ENCODE results near the gene CASKIN2.

Gene CASKIN2

DNA sequence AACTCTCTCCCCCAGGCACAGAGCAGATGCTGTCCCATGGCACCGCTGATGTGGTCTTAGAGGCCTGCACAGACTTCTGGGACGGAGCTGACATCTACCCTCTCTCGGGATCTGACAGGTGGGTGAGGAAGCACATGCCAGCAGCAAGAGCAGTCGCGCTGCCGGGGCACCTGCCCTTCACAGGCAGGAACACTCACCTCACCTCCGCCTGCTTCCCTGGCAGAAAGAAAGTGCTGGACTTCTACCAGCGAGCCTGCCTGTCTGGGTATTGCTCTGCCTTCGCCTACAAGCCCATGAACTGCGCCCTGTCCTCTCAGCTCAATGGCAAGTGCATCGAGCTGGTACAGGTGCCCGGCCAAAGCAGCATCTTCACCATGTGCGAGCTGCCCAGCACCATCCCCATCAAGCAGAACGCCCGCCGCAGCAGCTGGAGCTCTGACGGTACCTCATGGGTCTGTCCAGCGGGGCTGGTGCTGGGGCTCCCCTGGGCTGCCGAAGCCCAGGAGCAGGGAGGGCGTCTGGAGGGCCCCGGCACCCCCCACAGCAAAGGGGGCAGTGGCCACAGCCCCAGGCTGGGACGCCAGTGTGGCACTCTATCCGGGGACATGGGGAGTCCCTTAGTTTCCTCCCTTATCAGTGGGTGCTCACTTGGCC is 21.7 kb downstream of the CASKIN2 start:
- H3K9ac ChIP-seq (ENCODE audit: low read length) = no peak overlapping the region
- no peak overlapping the region for H2AFZ ChIP-seq (ENCODE audit: low read depth, low read length)
- no peaks in the 10 kb centered on the region for H3K4me1 ChIP-seq (ENCODE audit: low read length)
- no peaks in the 10 kb centered on the region for H3K27me3 ChIP-seq (ENCODE audit: low read depth, low read length)
- H3K4me2 ChIP-seq (ENCODE audit: low read length) = no peak overlapping the region
- H3K27ac ChIP-seq (ENCODE audit: low read length) = no peak overlapping the region
- no peaks in the 10 kb centered on the region for H3K9me3 ChIP-seq (ENCODE audit: insufficient read depth, low read length)
- TF ChIP-seq, protein P1, sequence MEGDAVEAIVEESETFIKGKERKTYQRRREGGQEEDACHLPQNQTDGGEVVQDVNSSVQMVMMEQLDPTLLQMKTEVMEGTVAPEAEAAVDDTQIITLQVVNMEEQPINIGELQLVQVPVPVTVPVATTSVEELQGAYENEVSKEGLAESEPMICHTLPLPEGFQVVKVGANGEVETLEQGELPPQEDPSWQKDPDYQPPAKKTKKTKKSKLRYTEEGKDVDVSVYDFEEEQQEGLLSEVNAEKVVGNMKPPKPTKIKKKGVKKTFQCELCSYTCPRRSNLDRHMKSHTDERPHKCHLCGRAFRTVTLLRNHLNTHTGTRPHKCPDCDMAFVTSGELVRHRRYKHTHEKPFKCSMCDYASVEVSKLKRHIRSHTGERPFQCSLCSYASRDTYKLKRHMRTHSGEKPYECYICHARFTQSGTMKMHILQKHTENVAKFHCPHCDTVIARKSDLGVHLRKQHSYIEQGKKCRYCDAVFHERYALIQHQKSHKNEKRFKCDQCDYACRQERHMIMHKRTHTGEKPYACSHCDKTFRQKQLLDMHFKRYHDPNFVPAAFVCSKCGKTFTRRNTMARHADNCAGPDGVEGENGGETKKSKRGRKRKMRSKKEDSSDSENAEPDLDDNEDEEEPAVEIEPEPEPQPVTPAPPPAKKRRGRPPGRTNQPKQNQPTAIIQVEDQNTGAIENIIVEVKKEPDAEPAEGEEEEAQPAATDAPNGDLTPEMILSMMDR (IDR thresholded peaks at IDR 0.05; ENCODE audit: low read depth, low read length) = no peak
- no peak for TF ChIP-seq EZH2phosphoT487 (IDR thresholded peaks at IDR 0.05; ENCODE audit: low read depth)
- no peaks in the 10 kb centered on the region for H3K36me3 ChIP-seq (replicated peaks; ENCODE audit: low read depth, low read length)
- H3K4me3 ChIP-seq (ENCODE audit: low read length) = no peak overlapping the region
- no peaks in the 10 kb centered on the region for H4K20me1 ChIP-seq (ENCODE audit: insufficient read depth, low read length)
- H3K79me2 ChIP-seq (ENCODE audit: low read length) = no peaks in the 10 kb centered on the region

DNA sequence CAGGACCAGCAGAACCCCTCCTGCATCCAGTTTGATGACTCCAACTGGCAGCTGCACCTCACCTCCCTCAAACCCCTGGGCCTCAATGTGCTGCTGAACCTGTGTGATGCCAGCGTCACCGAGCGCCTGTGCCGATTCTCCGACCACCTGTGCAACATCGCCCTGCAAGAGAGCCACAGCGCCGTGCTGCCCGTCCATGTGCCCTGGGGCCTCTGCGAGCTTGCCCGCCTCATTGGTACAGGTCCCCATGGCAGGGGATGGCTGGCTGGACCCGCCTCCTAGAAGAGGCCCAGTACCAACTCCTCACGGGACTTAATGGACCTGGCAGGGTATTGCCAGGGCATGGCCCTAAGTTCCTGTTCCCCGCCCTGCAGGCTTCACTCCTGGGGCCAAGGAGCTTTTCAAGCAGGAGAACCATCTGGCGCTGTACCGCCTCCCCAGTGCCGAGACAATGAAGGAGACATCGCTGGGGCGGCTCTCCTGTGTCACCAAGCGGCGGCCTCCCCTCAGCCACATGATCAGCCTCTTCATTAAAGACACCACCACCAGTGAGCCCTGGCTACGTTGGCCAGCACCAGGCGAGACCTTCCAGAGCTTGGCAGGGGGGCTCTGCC is 22.7 kb downstream of the CASKIN2 start:
- Histone ChIP-seq H3K9me3 (ENCODE audit: insufficient read depth, low read length) (no peaks in the 10 kb centered on the region), H3K4me2 (ENCODE audit: low read length) (no peak overlapping the region), H3K36me3 (replicated peaks; ENCODE audit: low read depth, low read length) (no peaks in the 10 kb centered on the region), H4K20me1 (ENCODE audit: insufficient read depth, low read length) (no peaks in the 10 kb centered on the region), H3K79me2 (ENCODE audit: low read length) (no peaks in the 10 kb centered on the region), H2AFZ (ENCODE audit: low read depth, low read length) (no peak overlapping the region), H3K4me1 (ENCODE audit: low read length) (peaks cover 4% of the 10 kb centered on the region), H3K4me3 (ENCODE audit: low read length) (no peak overlapping the region), H3K27ac (ENCODE audit: low read length) (no peak overlapping the region), H3K9ac (ENCODE audit: low read length) (no peak overlapping the region), H3K27me3 (ENCODE audit: low read depth, low read length) (no peaks in the 10 kb centered on the region)
- TF ChIP-seq EZH2phosphoT487 (IDR thresholded peaks at IDR 0.05; ENCODE audit: low read depth) = no peak
- TF ChIP-seq, protein P1 (IDR thresholded peaks at IDR 0.05; ENCODE audit: low read depth, low read length) = no peak

DNA sequence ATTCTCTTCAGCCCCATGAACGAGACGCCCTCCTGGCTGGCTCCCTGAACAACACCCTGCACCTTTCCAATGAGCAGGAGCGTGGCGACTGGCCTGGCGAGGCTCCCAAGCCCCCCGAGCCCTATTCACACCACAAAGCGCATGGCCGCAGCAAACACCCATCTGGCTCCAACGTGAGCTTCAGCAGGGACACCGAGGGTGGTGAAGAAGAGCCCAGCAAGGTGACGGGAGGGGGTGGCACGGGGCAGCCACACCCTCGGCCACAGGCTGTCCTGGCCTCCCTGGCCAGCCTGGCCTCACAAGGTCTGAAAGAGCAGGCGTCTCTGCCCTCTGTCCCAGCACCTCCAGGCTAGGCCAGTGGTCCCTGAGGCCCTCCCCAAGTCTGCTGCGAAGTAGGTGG is 23.7 kb downstream of the CASKIN2 start:
- Histone ChIP-seq H3K4me1 (ENCODE audit: low read length) (peaks cover 10% of the 10 kb centered on the region), H2AFZ (ENCODE audit: low read depth, low read length) (no peak overlapping the region), H3K9ac (ENCODE audit: low read length) (no peak overlapping the region), H3K36me3 (replicated peaks; ENCODE audit: low read depth, low read length) (no peaks in the 10 kb centered on the region), H3K9me3 (ENCODE audit: insufficient read depth, low read length) (no peaks in the 10 kb centered on the region), H3K4me2 (ENCODE audit: low read length) (no peak overlapping the region), H3K27me3 (ENCODE audit: low read depth, low read length) (no peaks in the 10 kb centered on the region), H3K4me3 (ENCODE audit: low read length) (no peak overlapping the region), H3K27ac (ENCODE audit: low read length) (no peak overlapping the region), H3K79me2 (ENCODE audit: low read length) (no peaks in the 10 kb centered on the region), H4K20me1 (ENCODE audit: insufficient read depth, low read length) (no peaks in the 10 kb centered on the region)
- TF ChIP-seq EZH2phosphoT487 (IDR thresholded peaks at IDR 0.05; ENCODE audit: low read depth) = no peak
- TF ChIP-seq, protein P1 (IDR thresholded peaks at IDR 0.05; ENCODE audit: low read depth, low read length) = no peak

DNA sequence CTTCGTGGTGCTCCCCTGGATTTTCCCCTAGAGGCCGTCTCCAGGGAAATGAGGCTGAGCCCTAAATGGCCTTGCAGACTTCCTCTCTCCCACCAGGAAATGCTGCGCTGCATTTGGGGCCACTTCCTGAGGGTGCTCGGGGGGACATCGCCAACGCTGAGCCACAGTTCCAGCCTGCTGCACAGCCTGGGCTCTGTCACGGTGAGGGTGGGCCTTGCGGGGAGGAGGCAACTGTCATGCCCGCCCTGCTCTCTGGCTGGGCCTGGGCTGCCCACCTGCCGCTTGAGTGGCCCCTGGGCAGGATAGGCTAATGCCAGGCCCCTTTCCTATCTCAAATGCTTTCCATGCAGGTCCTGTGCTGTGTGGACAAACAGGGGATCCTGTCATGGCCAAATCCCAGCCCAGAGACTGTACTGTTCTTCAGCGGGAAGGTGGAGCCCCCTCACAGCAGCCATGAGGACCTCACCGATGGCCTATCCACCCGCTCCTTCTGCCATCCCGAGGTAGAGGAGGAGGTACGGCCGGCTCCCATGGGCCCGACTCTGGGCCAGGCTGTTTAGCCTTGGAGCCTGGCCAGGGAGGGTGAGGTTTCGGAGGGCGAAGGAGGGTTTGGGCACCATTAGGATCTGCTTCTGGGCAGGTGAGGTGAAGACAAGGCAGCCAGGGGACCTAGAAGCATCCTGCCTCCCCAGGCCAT is 24.2 kb downstream of the CASKIN2 start:
- no peaks in the 10 kb centered on the region for H3K27me3 ChIP-seq (ENCODE audit: low read depth, low read length)
- no peaks in the 10 kb centered on the region for H3K79me2 ChIP-seq (ENCODE audit: low read length)
- peaks cover 10% of the 10 kb centered on the region for H3K4me1 ChIP-seq (ENCODE audit: low read length)
- H2AFZ ChIP-seq (ENCODE audit: low read depth, low read length) = no peak overlapping the region
- no peak overlapping the region for H3K27ac ChIP-seq (ENCODE audit: low read length)
- no peaks in the 10 kb centered on the region for H3K36me3 ChIP-seq (replicated peaks; ENCODE audit: low read depth, low read length)
- no peak overlapping the region for H3K9ac ChIP-seq (ENCODE audit: low read length)
- no peaks in the 10 kb centered on the region for H4K20me1 ChIP-seq (ENCODE audit: insufficient read depth, low read length)
- H3K9me3 ChIP-seq (ENCODE audit: insufficient read depth, low read length) = no peaks in the 10 kb centered on the region
- no peak overlapping the region for H3K4me2 ChIP-seq (ENCODE audit: low read length)
- H3K4me3 ChIP-seq (ENCODE audit: low read length) = no peak overlapping the region
- no peak for TF ChIP-seq EZH2phosphoT487 (IDR thresholded peaks at IDR 0.05; ENCODE audit: low read depth)
- TF ChIP-seq, protein P1 (IDR thresholded peaks at IDR 0.05; ENCODE audit: low read depth, low read length) = no peak

All from OCI-LY3 (cell line).